OCI-LY3 (cell line): ENCODE data around the gene MAD1L1.

Experiments used
- H2AFZ ChIP-seq: fragments of 200-600, 300-600 bp; shearing (Covaris generic); 2 replicates; pipeline ENCODE4 v1.6.0; 2014; ENCODE audit warnings: antibody characterized with exemption, low read depth, low read length
- H3K27ac ChIP-seq: fragments of 200-600, 300-600 bp; sonication (generic); 2 replicates; pipeline ENCODE4 v1.5.1; 2014; ENCODE audit warnings: mild to moderate bottlenecking, low read length, moderate library complexity, mixed read lengths
- H3K27me3 ChIP-seq: fragments of 200-600, 300-600 bp; sonication (generic); 2 replicates; pipeline ENCODE4 v1.6.1; 2014; ENCODE audit warnings: low read depth, low read length, mixed read lengths
- H3K36me3 ChIP-seq: fragments of 200-600, 300-600 bp; sonication (generic); replicated peaks from 2 replicates; pipeline ENCODE3; 2014; ENCODE audit warnings: low read depth, low read length, mixed read lengths
- H3K4me1 ChIP-seq: fragments of 300-600, 200-600 bp; sonication (generic); 2 replicates; pipeline ENCODE4 v1.6.1; 2014; ENCODE audit warnings: low read length, mixed read lengths
- H3K4me2 ChIP-seq: fragments of 200-600, 300-600 bp; sonication (generic); 2 replicates; pipeline ENCODE4 v1.6.1; 2014; ENCODE audit warnings: low read length, mixed read lengths
- H3K4me3 ChIP-seq: fragments of 300-600, 200-600 bp; sonication (generic); 2 replicates; pipeline ENCODE4 v1.5.1; 2014; ENCODE audit warnings: antibody characterized with exemption, mild to moderate bottlenecking, low read length, moderate library complexity
- H3K79me2 ChIP-seq: fragments of 300-600, 200-600 bp; shearing (Covaris generic); 2 replicates; pipeline ENCODE4 v1.6.1; 2014; ENCODE audit warnings: mild to moderate bottlenecking, low read length, mixed read lengths
- H3K9ac ChIP-seq: fragments of 300-600, 200-600 bp; shearing (Covaris generic); 2 replicates; pipeline ENCODE4 v1.6.0; 2014; ENCODE audit warnings: mild to moderate bottlenecking, low read length, moderate library complexity
- H3K9me3 ChIP-seq: fragments of 200-600, 300-600 bp; shearing (Covaris generic); 2 replicates; pipeline ENCODE4 v1.6.1; 2014; ENCODE audit warnings: low read length, mixed read lengths; ENCODE audit not compliant: insufficient read depth
- H4K20me1 ChIP-seq: fragments of 200-600, 300-600 bp; sonication (generic); 2 replicates; pipeline ENCODE4 v1.6.1; 2016; ENCODE audit warnings: low read length, mixed read lengths; ENCODE audit not compliant: insufficient read depth
- CTCF ChIP-seq: fragments of 200-600, 300-600 bp; sonication (generic); IDR thresholded peaks from 2 replicates; pipeline ENCODE4 v1.5.1; 2014; ENCODE audit warnings: antibody characterized with exemption, low read length, low read depth
- EZH2phosphoT487 ChIP-seq: fragments of 200-600 bp; shearing (Covaris generic); IDR thresholded peaks from 2 replicates; pipeline ENCODE4 v1.6.1; 2018; ENCODE audit warnings: antibody characterized with exemption, mixed run types, low read depth

MAD1L1 gene

DNA sequence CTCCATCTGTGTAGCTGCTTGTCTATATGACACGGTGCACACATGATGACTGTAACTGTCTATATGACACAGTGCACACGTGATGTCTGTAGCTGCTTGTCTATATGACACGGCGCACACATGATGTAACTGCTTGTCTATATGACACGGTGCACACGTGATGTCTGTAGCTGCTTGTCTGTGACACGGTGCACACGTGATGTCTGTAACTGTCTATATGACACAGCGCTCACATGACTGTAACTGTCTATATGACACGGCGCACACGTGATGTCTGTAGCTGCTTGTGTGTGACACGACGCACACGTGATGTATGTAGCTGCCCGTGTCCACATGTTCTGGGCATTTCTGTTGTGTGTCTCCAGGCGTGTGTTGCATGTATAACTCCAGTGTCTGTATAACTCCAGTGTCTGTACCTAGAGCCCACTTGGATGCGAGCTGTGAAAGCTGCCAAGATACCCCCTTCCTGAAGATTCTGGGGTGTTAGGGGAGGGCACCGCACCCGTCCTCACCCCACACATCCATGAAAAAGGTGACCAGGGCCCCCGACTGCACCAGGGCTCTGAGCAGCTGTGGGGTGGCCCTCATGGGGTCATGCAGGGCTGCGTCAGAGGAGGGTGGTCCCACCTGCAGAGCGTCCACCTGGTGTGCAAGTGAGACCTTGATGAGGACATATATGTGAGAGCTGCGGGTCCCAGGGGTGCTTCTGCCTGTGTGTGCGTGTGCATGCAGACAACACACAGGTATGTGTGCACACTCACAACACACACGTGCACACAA, 424.7 kb downstream of the MAD1L1 start:
- Histone ChIP-seq H3K4me1 (no peaks in the 10 kb centered on the region), H2AFZ (no peak overlapping the region), H4K20me1 (no peaks in the 10 kb centered on the region), H3K4me2 (no peak overlapping the region), H3K9ac (no peak overlapping the region), H3K9me3 (no peaks in the 10 kb centered on the region), H3K79me2 (no peaks in the 10 kb centered on the region), H3K27me3 (no peaks in the 10 kb centered on the region), H3K4me3 (no peak overlapping the region), H3K27ac (no peak overlapping the region), H3K36me3 (no peaks in the 10 kb centered on the region)
- no peak for TF ChIP-seq CTCF

DNA sequence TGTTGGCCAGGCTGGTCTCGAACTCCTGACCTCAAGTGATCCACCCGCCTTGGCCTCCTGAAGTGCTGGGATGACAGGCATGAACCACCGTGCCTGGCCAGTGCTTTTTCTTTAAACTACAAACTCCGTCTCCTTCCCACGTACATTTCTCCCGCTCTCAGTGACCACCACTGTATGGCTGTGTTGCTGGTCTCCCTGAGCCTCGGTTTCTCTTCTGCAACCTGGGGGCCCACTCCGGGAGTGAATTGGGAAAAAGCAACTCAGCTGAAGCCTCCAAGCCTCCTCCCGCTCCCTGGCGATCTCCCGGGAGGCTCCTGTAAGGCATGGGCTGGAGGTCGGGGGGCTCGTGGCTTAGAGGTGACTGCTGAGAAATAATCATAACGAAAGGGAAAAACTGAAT, 426.4 kb downstream of the MAD1L1 start:
- H4K20me1 ChIP-seq = no peaks in the 10 kb centered on the region
- no peak overlapping the region for H2AFZ ChIP-seq
- no peaks in the 10 kb centered on the region for H3K79me2 ChIP-seq
- H3K27me3 ChIP-seq = no peaks in the 10 kb centered on the region
- no peaks in the 10 kb centered on the region for H3K9me3 ChIP-seq
- H3K4me2 ChIP-seq = no peak overlapping the region
- TF ChIP-seq EZH2phosphoT487 (no peak), CTCF (no peak)
- H3K4me3 ChIP-seq = no peak overlapping the region
- H3K9ac ChIP-seq = no peak overlapping the region
- no peaks in the 10 kb centered on the region for H3K36me3 ChIP-seq
- H3K27ac ChIP-seq = no peak overlapping the region
- no peaks in the 10 kb centered on the region for H3K4me1 ChIP-seq

DNA sequence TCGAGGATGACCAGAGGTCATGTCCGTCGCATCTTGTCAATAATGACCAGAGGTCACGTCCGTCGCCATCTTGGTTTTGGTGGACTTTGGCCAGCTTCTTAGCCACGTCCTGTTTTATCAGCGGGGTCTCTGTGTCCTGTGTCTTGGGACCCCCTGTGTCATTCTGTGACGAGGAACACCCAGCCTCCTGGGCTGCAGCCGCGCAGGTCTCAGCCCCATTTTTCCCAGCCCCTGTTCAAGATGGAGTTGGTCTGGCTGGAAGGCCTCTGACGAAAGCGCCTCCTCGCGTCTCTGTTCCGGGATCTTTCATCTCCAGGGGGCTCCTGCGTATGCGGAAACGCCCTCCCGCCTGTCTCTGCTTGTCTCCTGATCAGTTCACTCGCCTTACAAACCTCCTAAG, 428.4 kb downstream of the MAD1L1 start:
- H3K4me3 ChIP-seq = no peak overlapping the region
- H3K4me1 ChIP-seq = no peaks in the 10 kb centered on the region
- no peaks in the 10 kb centered on the region for H3K27me3 ChIP-seq
- H3K9ac ChIP-seq = no peak overlapping the region
- H2AFZ ChIP-seq = no peak overlapping the region
- H3K36me3 ChIP-seq = no peaks in the 10 kb centered on the region
- H3K79me2 ChIP-seq = no peaks in the 10 kb centered on the region
- H3K4me2 ChIP-seq = no peak overlapping the region
- no peaks in the 10 kb centered on the region for H3K9me3 ChIP-seq
- H3K27ac ChIP-seq = no peak overlapping the region
- TF ChIP-seq EZH2phosphoT487 (no peak), CTCF (no peak)
- H4K20me1 ChIP-seq = no peaks in the 10 kb centered on the region

GRCh38 chr7:1802899-1803298, 429.8 kb downstream of the MAD1L1 start:
- Histone ChIP-seq H3K4me2 (no peak overlapping the region), H3K79me2 (no peaks in the 10 kb centered on the region), H3K27me3 (no peaks in the 10 kb centered on the region)

More at GRCh38 chr7:1802899-1803298, 429.8 kb downstream of the MAD1L1 start:
- H3K4me3 ChIP-seq = no peak overlapping the region
- H3K9ac ChIP-seq = no peak overlapping the region
- no peaks in the 10 kb centered on the region for H4K20me1 ChIP-seq
- H3K36me3 ChIP-seq = no peaks in the 10 kb centered on the region
- H3K27ac ChIP-seq = no peak overlapping the region
- no peak overlapping the region for H2AFZ ChIP-seq
- no peaks in the 10 kb centered on the region for H3K4me1 ChIP-seq
- TF ChIP-seq CTCF (no peak), EZH2phosphoT487 (no peak)
- no peaks in the 10 kb centered on the region for H3K9me3 ChIP-seq
